GM10248 (cell line): Measurements from ENCODE around the gene TOMM7.
A peak's percentile ranks its signal among the peaks of the same experiment; 100 is the strongest.

ENCODE experiments used
- CTCF ChIA-PET: fragments of 300-600 bp; sonication (Branson Sonifier 250); formaldehyde crosslinking; extraction: SDS; loops from one replicate; lab custom pipeline; 2021; ENCODE audit warnings: antibody characterized with exemption; lab: Yijun Ruan, JAX
- POLR2A ChIA-PET: fragments of 350-650 bp; sonication (Branson Sonifier 250); formaldehyde crosslinking; extraction: SDS; loops from one replicate; lab custom pipeline; 2020; ENCODE audit warnings: antibody characterized with exemption; lab: Yijun Ruan, JAX
- DNase-seq: peaks from one replicate; pipeline ENCODE4 v3.0.0; 2012; ENCODE audit errors: extremely low spot score
- CTCF ChIP-seq: IDR thresholded peaks from 2 replicates; pipeline ENCODE4 v1.5.1; 2012; ENCODE audit warnings: mild to moderate bottlenecking, low read depth; ENCODE audit errors: extremely low read depth, missing control alignments, control extremely low read depth

The TOMM7 gene

GRCh38 chr7:22865602-22865960 is 42.9 kb upstream of the TOMM7 start:
- POLR2A ChIA-PET = interaction anchor here (1.4 kb wide), 1 partner anchor 9 kb away, joined by 3 read pairs; no protein-coding TSS in a partner anchor
- no peak for DNase-seq
- no peak for TF ChIP-seq CTCF
- CTCF ChIA-PET = no interaction called here

- ChIA-PET CTCF (interaction anchor here (0.6 kb wide), 1 partner anchor 190 kb away, joined by 3 read pairs; no protein-coding TSS in a partner anchor), POLR2A (interaction anchor here (0.5 to 1.4 kb wide), 3 partner anchors 9 to 248 kb away, joined by 3 to 6 read pairs (median 3); no protein-coding TSS in a partner anchor)
- DNase-seq = no peak
- TF ChIP-seq CTCF = no peak
Measured at GRCh38 chr7:22864855-22865601, 42.4 kb upstream of the TOMM7 start.

GRCh38 chr7:22864301-22864700 is 41.7 kb upstream of the TOMM7 start:
- no peak for DNase-seq
- CTCF ChIA-PET = no interaction called here
- no peak for TF ChIP-seq CTCF
- POLR2A ChIA-PET = interaction anchor here (0.5 to 1.4 kb wide), 3 partner anchors 8 to 248 kb away, joined by 3 to 6 read pairs (median 3); no protein-coding TSS in a partner anchor

GRCh38 chr7:22863156-22863899 is 40.7 kb upstream of the TOMM7 start:
- POLR2A ChIA-PET = no interaction called here
- TF ChIP-seq CTCF = no peak
- CTCF ChIA-PET = interaction anchor here (1.1 kb wide), 1 partner anchor 8 kb away, joined by 3 read pairs; no protein-coding TSS in a partner anchor
- no peak for DNase-seq

- CTCF ChIA-PET = interaction anchor here (1.5 to 3.2 kb wide), 4 partner anchors 11 to 109 kb away, joined by 3 to 24 read pairs (median 6); no protein-coding TSS in a partner anchor
- POLR2A ChIA-PET = no interaction called here
- no peak for DNase-seq
- no peak for TF ChIP-seq CTCF
Measured at GRCh38 chr7:22861576-22861975, 38.9 kb upstream of the TOMM7 start.

GRCh38 chr7:22860784-22861482 is 38.3 kb upstream of the TOMM7 start:
- POLR2A ChIA-PET = interaction anchor here (0.7 kb wide), 1 partner anchor 21 kb away, joined by 3 read pairs; no protein-coding TSS in a partner anchor
- no peak for DNase-seq
- peak; percentile 21 for TF ChIP-seq CTCF
- CTCF ChIA-PET = interaction anchor here (0.6 to 3.2 kb wide), 12 partner anchors 11 to 301 kb away, joined by 3 to 24 read pairs (median 4); partner anchors contain the start of gene TOMM7
